ENCODE results near the gene KIF18B.

The KIF18B gene

DNA sequence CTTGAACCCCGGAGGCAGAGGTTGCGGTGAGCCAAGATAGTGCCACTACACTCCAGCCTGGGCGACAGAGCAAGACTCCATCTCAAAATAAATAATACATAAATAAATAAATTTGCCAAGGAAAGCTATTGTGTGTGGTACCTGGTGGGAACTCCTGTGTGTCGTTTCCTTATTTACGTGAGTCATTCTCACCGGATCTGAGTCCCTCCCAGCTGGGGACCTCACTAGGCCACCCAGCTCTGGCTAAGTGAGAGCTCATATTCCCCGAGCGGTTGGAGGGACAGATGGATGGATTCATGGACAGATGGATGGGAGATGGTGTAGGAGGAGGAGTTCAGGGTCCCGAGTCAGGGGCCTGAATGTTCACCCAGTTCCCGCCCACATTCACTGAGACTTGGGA is 43.4 kb upstream of the KIF18B start:
- no peak for TF ChIP-seq SIN3A (IDR thresholded peaks at IDR 0.05; ENCODE audit: borderline replicate concordance, insufficient read depth, low read length)
- TF ChIP-seq POLR2AphosphoS5 (IDR thresholded peaks at IDR 0.05; ENCODE audit: low read depth, low read length) = no peak
- TF ChIP-seq, protein P1, sequence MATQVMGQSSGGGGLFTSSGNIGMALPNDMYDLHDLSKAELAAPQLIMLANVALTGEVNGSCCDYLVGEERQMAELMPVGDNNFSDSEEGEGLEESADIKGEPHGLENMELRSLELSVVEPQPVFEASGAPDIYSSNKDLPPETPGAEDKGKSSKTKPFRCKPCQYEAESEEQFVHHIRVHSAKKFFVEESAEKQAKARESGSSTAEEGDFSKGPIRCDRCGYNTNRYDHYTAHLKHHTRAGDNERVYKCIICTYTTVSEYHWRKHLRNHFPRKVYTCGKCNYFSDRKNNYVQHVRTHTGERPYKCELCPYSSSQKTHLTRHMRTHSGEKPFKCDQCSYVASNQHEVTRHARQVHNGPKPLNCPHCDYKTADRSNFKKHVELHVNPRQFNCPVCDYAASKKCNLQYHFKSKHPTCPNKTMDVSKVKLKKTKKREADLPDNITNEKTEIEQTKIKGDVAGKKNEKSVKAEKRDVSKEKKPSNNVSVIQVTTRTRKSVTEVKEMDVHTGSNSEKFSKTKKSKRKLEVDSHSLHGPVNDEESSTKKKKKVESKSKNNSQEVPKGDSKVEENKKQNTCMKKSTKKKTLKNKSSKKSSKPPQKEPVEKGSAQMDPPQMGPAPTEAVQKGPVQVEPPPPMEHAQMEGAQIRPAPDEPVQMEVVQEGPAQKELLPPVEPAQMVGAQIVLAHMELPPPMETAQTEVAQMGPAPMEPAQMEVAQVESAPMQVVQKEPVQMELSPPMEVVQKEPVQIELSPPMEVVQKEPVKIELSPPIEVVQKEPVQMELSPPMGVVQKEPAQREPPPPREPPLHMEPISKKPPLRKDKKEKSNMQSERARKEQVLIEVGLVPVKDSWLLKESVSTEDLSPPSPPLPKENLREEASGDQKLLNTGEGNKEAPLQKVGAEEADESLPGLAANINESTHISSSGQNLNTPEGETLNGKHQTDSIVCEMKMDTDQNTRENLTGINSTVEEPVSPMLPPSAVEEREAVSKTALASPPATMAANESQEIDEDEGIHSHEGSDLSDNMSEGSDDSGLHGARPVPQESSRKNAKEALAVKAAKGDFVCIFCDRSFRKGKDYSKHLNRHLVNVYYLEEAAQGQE (IDR thresholded peaks at IDR 0.05; ENCODE audit: insufficient read depth in 1 of 2, low read depth in 2 of 2, low read length in 2 of 2) = no peak
- no peak for TF ChIP-seq TAF1 (IDR thresholded peaks at IDR 0.05; ENCODE audit: borderline replicate concordance, insufficient read depth, low read length)
- TF ChIP-seq FOXP2 (optimal IDR thresholded peaks at IDR 0.05; ENCODE audit: borderline replicate concordance, extremely low read depth, extremely low read length, insufficient read depth) = no peak

DNA sequence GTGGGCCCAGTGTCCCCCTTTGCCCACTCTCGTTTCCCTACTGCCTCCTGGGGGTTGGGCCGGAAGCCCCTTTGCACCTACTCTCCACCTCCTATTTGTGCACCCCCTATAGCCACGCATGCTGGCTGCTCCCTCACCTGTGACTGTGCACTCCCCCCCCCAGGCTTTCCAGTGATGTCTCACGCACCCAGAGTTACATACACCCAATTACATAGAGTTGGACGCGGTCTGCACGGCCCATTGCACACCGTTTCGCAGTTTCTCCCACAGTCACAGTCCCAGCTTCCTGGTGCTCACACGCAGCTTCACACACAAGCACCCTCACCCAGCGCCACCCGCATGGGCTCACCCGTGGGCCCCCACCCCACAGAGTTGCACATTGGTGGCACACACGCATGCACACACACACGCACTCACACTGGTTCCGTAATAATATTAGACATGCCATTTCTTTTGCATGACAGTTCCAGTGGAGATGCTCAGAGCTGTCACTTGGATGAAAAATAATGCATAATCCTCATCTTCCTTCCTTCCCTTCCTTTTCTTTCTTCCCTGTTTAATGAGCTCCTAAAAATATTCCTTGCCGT is 42.1 kb upstream of the KIF18B start:
- TF ChIP-seq SIN3A (IDR thresholded peaks at IDR 0.05; ENCODE audit: borderline replicate concordance, insufficient read depth, low read length) (no peak), FOXP2 (optimal IDR thresholded peaks at IDR 0.05; ENCODE audit: borderline replicate concordance, extremely low read depth, extremely low read length, insufficient read depth) (no peak), POLR2AphosphoS5 (IDR thresholded peaks at IDR 0.05; ENCODE audit: low read depth, low read length) (no peak), TAF1 (IDR thresholded peaks at IDR 0.05; ENCODE audit: borderline replicate concordance, insufficient read depth, low read length) (no peak)
- TF ChIP-seq, protein P1 (IDR thresholded peaks at IDR 0.05; ENCODE audit: insufficient read depth in 1 of 2, low read depth in 2 of 2, low read length in 2 of 2) = no peak

DNA sequence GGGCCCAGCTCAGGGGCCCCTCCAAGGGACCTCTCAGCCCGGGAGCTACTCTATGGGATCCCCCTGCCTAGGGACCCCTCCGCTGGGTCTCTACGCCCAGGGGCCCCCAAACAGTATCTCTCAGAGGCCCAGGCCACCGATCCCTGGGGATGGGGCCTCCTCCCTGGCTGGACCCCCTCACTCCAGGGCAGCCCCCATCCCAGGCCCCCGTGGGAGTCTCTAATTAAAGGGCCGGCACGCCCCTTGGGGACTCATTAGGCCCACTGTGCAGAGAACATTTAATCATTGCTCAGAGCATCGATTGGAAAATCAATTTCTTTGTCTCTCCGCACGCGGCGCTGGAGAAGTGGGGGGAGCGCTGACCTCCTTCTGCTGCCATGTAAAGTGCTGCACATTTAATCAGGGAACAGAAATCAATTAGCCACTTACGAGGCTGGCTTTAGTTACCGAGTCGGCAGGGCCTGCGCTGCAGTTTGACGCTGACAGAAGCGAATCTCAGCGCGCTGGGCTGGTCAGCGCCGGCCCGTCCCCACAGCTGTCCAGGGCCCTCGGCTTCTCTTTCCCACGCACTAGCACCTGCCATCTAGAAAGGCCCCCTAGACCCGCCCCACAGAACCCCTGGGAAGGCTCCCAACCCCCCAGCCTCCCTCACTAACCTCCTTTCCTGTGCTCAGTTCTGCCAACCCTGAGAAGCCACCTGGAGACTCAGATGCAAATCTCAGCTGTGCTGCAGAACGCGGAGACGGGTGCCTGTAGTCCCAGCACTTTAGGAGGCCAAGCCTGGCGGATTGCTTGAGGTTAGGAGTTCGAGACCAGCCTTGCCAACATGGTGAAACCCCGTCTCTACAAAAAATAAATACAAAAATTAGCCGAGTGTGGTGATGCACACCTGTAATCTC is 40.7 kb upstream of the KIF18B start:
- TF ChIP-seq POLR2AphosphoS5 (IDR thresholded peaks at IDR 0.05; ENCODE audit: low read depth, low read length) (no peak), TAF1 (IDR thresholded peaks at IDR 0.05; ENCODE audit: borderline replicate concordance, insufficient read depth, low read length) (no peak), SIN3A (IDR thresholded peaks at IDR 0.05; ENCODE audit: borderline replicate concordance, insufficient read depth, low read length) (no peak), FOXP2 (optimal IDR thresholded peaks at IDR 0.05; ENCODE audit: borderline replicate concordance, extremely low read depth, extremely low read length, insufficient read depth) (no peak)
- TF ChIP-seq, protein P1 (IDR thresholded peaks at IDR 0.05; ENCODE audit: insufficient read depth in 1 of 2, low read depth in 2 of 2, low read length in 2 of 2) = no peak

GRCh38 chr17:44983563-44983962 is 36.0 kb upstream of the KIF18B start:
- TF ChIP-seq, protein P1 (IDR thresholded peaks at IDR 0.05; ENCODE audit: insufficient read depth in 1 of 2, low read depth in 2 of 2, low read length in 2 of 2) = no peak
- no peak for TF ChIP-seq FOXP2 (optimal IDR thresholded peaks at IDR 0.05; ENCODE audit: borderline replicate concordance, extremely low read depth, extremely low read length, insufficient read depth)
- TF ChIP-seq SIN3A (IDR thresholded peaks at IDR 0.05; ENCODE audit: borderline replicate concordance, insufficient read depth, low read length) = no peak
- TF ChIP-seq POLR2AphosphoS5 (IDR thresholded peaks at IDR 0.05; ENCODE audit: low read depth, low read length) = no peak
- no peak for TF ChIP-seq TAF1 (IDR thresholded peaks at IDR 0.05; ENCODE audit: borderline replicate concordance, insufficient read depth, low read length)

Data from PFSK-1 (cell line).